Osteoblast (primary cell): ENCODE results near the gene NPVF. TPM values are rescaled to one million over a fixed set of nuclear protein-coding genes. Genes with fewer than 3 reads are reported as not detected.

Experiments
- DNase-seq: peaks from one replicate; pipeline ENCODE4 v3.0.0; 2011; ENCODE audit warnings: low spot score, mixed read lengths; ENCODE audit not compliant: insufficient read length; ENCODE audit errors: missing footprints
- H2AFZ ChIP-seq: 2 replicates; pipeline ENCODE4 v1.6.0; 2011; ENCODE audit warnings: mild to moderate bottlenecking, low read length
- H3K27ac ChIP-seq: 2 replicates; pipeline ENCODE4 v1.5.1; 2011; ENCODE audit warnings: mild to moderate bottlenecking, low read depth, low read length, moderate library complexity
- H3K27me3 ChIP-seq: 2 replicates; pipeline ENCODE4 v1.6.0; 2012; ENCODE audit warnings: mild to moderate bottlenecking, control low read depth, inconsistent platforms, low read length, moderate library complexity; ENCODE audit not compliant: insufficient read depth
- H3K36me3 ChIP-seq: 2 replicates; pipeline ENCODE4 v1.5.1; 2011; ENCODE audit warnings: mild to moderate bottlenecking, low read length, control low read depth, moderate library complexity; ENCODE audit not compliant: insufficient read depth
- H3K4me1 ChIP-seq: 2 replicates; pipeline ENCODE4 v1.5.1; 2011; ENCODE audit warnings: mild to moderate bottlenecking, low read length, control low read depth, moderate library complexity; ENCODE audit not compliant: insufficient read depth
- H3K4me2 ChIP-seq: 2 replicates; pipeline ENCODE4 v1.6.0; 2011; ENCODE audit warnings: mild to moderate bottlenecking, low read length; ENCODE audit not compliant: insufficient read depth
- H3K4me3 ChIP-seq: fragments of 200-600 bp; sonication (generic); 3 replicates; pipeline ENCODE4 v1.5.1; 2012; ENCODE audit warnings: mild to moderate bottlenecking, low read length, inconsistent platforms; ENCODE audit not compliant: insufficient read depth
- H3K79me2 ChIP-seq: 2 replicates; pipeline ENCODE4 v1.6.0; 2012; ENCODE audit warnings: mild to moderate bottlenecking, low read length, control low read depth, inconsistent platforms; ENCODE audit not compliant: insufficient read depth
- H3K9me3 ChIP-seq: 2 replicates; pipeline ENCODE4 v1.5.1; 2011; ENCODE audit warnings: low read depth, low read length, control low read depth
- H4K20me1 ChIP-seq: 2 replicates; pipeline ENCODE4 v1.6.0; 2012; ENCODE audit warnings: mild to moderate bottlenecking, low read length, control low read depth; ENCODE audit not compliant: insufficient read depth
- CTCF ChIP-seq: IDR thresholded peaks from 2 replicates; pipeline ENCODE4 v1.5.1; 2011; ENCODE audit warnings: mild to moderate bottlenecking, low read depth, low read length, moderate library complexity; ENCODE audit errors: extremely low read depth
- total RNA-seq: library from RNA; depleted of rRNA; stranded (reverse); fragments of >200 nt; gene quantifications from 2 replicates; pipeline ENCODE4 v1.2.3, GENCODE V29; 2012

Gene NPVF
- total RNA-seq, 1 donor: not detected

- H3K36me3 ChIP-seq: no peaks in the 10 kb centered on the region
- no peak overlapping the region for H2AFZ ChIP-seq
- no peaks in the 10 kb centered on the region for H3K9me3 ChIP-seq
- no peaks in the 10 kb centered on the region for H4K20me1 ChIP-seq
- H3K27me3 ChIP-seq: no peaks in the 10 kb centered on the region
- TF ChIP-seq CTCF: no peak
- no peak for DNase-seq
- peaks cover under 1% of the 10 kb centered on the region for H3K4me1 ChIP-seq
- no peak overlapping the region for H3K27ac ChIP-seq
- H3K79me2 ChIP-seq: no peaks in the 10 kb centered on the region
- no peak overlapping the region for H3K4me3 ChIP-seq
- H3K4me2 ChIP-seq: no peak overlapping the region
Observed at GRCh38 chr7:25255611-25256332, 27.5 kb upstream of the NPVF start.

DNA sequence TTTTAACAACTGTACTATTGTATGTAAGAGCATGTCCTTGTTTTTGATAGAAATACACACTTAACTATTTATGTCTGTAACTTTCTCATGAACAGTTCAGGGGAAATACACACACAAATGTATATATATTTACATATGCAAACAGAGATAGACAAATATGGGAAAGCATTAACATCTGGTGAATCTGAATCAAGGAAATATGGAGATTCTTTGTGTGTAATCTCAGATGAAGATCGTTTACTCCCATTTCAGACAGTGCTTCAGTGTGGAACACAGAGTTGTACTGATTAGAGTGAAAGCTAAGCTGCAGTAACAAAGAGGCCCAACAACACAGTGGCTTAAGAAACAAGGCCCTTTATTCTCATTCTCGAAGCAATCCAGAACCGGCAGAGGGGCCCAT lies 26.3 kb upstream of the NPVF start:
- Histone ChIP-seq H3K4me2 (no peak overlapping the region), H3K27me3 (no peaks in the 10 kb centered on the region), H3K4me3 (no peak overlapping the region), H3K36me3 (no peaks in the 10 kb centered on the region), H3K79me2 (no peaks in the 10 kb centered on the region), H3K9me3 (no peaks in the 10 kb centered on the region), H3K27ac (no peak overlapping the region), H3K4me1 (no peaks in the 10 kb centered on the region), H4K20me1 (no peaks in the 10 kb centered on the region), H2AFZ (no peak overlapping the region)
- no peak for DNase-seq
- no peak for TF ChIP-seq CTCF

- Histone ChIP-seq H3K4me2 (no peak overlapping the region), H3K9me3 (no peaks in the 10 kb centered on the region), H4K20me1 (no peaks in the 10 kb centered on the region), H3K36me3 (no peaks in the 10 kb centered on the region), H3K4me3 (no peak overlapping the region), H3K79me2 (no peaks in the 10 kb centered on the region), H3K4me1 (no peaks in the 10 kb centered on the region), H3K27me3 (no peaks in the 10 kb centered on the region), H2AFZ (no peak overlapping the region), H3K27ac (no peak overlapping the region)
- no peak for TF ChIP-seq CTCF
- no peak for DNase-seq
Observed at GRCh38 chr7:25253714-25254113, 25.4 kb upstream of the NPVF start.

DNA sequence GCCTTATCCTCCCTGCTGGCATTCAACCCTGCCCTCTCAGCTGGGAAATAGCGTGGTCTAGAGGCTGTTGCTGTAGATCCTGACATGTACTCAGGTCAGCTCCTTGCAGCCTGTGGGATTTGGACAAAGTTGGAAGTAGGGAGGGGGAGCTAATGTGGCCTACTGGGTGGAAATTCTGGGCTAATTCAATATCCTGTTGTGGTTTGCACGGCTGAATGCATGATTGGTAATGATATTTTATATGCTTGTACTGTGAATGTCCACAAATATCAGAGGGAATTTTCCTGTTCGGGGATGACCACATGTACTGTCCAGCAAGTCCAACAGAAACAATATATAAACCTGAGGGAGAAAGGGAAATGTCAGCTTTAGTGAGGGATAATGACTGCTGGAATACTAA lies 22.1 kb upstream of the NPVF start:
- Histone ChIP-seq H3K36me3 (no peaks in the 10 kb centered on the region), H4K20me1 (no peaks in the 10 kb centered on the region), H3K4me2 (no peak overlapping the region), H3K79me2 (no peaks in the 10 kb centered on the region), H3K9me3 (no peaks in the 10 kb centered on the region), H3K4me1 (no peaks in the 10 kb centered on the region), H3K4me3 (no peak overlapping the region), H3K27me3 (no peaks in the 10 kb centered on the region), H2AFZ (no peak overlapping the region), H3K27ac (no peak overlapping the region)
- no peak for DNase-seq
- TF ChIP-seq CTCF: no peak
